Mesenchymal stem cell (in vitro differentiated cells and primary cell): ENCODE measurements around the gene TPST2.

ENCODE experiments used
- DNase-seq: peaks from one replicate; pipeline ENCODE4 v3.0.0-alpha.2; 2013
- H2AFZ ChIP-seq: one replicate; pipeline ENCODE4 v1.6.1; 2013; ENCODE audit warnings: low read depth, mild to moderate bottlenecking, control low read depth, inconsistent platforms, low read length, moderate library complexity
- H2AK5ac ChIP-seq: 2 replicates; pipeline ENCODE4 v1.6.1; 2013; ENCODE audit warnings: low read length, moderate library complexity, mild to moderate bottlenecking, inconsistent platforms; ENCODE audit not compliant: severe bottlenecking
- H2BK120ac ChIP-seq: one replicate; pipeline ENCODE4 v1.6.1; 2013; ENCODE audit warnings: low read depth, mild to moderate bottlenecking, inconsistent platforms, low read length, moderate library complexity
- H2BK12ac ChIP-seq, 2 experiments: one replicate each; pipeline ENCODE4 v1.6.1; 2013; ENCODE audit warnings: inconsistent platforms in 2 of 2, low read length in 2 of 2, mild to moderate bottlenecking in 2 of 2, moderate library complexity in 2 of 2, control low read depth in 1 of 2
- H2BK15ac ChIP-seq: one replicate; pipeline ENCODE4 v1.6.1; 2013; ENCODE audit warnings: mild to moderate bottlenecking, low read depth, inconsistent platforms; ENCODE audit not compliant: poor library complexity, severe bottlenecking
- H2BK5ac ChIP-seq: 2 replicates; pipeline ENCODE4 v1.6.1; 2013; ENCODE audit warnings: low read depth, mild to moderate bottlenecking, low read length, control low read depth, inconsistent platforms; ENCODE audit not compliant: poor library complexity, severe bottlenecking
- H3K14ac ChIP-seq, 2 experiments: one replicate each; pipeline ENCODE4 v1.6.1; 2013; ENCODE audit warnings: inconsistent platforms in 2 of 2, low read length in 2 of 2, control low read depth in 1 of 2, mild to moderate bottlenecking in 1 of 2, moderate library complexity in 1 of 2
- H3K18ac ChIP-seq, 2 experiments: one replicate each; pipeline ENCODE4 v1.6.1; 2013; ENCODE audit warnings: inconsistent platforms in 2 of 2, low read length in 2 of 2, control low read depth in 1 of 2, low read depth in 1 of 2, mild to moderate bottlenecking in 1 of 2
- H3K23ac ChIP-seq, 2 experiments: one replicate each; pipeline ENCODE4 v1.6.1; 2013; ENCODE audit warnings: inconsistent platforms in 2 of 2, low read length in 2 of 2, mild to moderate bottlenecking in 2 of 2, moderate library complexity in 2 of 2, control low read depth in 1 of 2
- H3K27ac ChIP-seq: 2 replicates; pipeline ENCODE4 v1.5.1; 2013; ENCODE audit warnings: mild to moderate bottlenecking, moderate library complexity, low read length, control low read depth, inconsistent platforms; ENCODE audit not compliant: poor library complexity, severe bottlenecking
- H3K27me3 ChIP-seq, 2 experiments: 2 replicates each; pipeline versions ENCODE4 v1.6.1 to v1.7.0; 2013; ENCODE audit warnings: low read length in 2 of 2, mild to moderate bottlenecking in 2 of 2, moderate library complexity in 2 of 2, control low read depth in 1 of 2, inconsistent platforms in 1 of 2; ENCODE audit not compliant: control insufficient read depth in 1 of 2, insufficient read depth in 1 of 2
- H3K36me3 ChIP-seq, 2 experiments: 2 replicates each; pipeline versions ENCODE4 v1.6.1 to v1.7.0; 2013; ENCODE audit warnings: low read length in 2 of 2, control low read depth in 1 of 2, inconsistent platforms in 1 of 2, low read depth in 1 of 2, mild to moderate bottlenecking in 1 of 2; ENCODE audit not compliant: insufficient read depth in 2 of 2, control insufficient read depth in 1 of 2
- H3K4ac ChIP-seq, 2 experiments: one replicate each; pipeline ENCODE4 v1.6.1; 2013; ENCODE audit warnings: inconsistent platforms in 2 of 2, low read length in 2 of 2, mild to moderate bottlenecking in 2 of 2, moderate library complexity in 2 of 2, control low read depth in 1 of 2, low read depth in 1 of 2
- H3K4me1 ChIP-seq: 2 replicates; pipeline ENCODE4 v1.6.1; 2013; ENCODE audit warnings: low read depth, low read length, control low read depth; ENCODE audit not compliant: control insufficient read depth, insufficient read depth
- H3K4me2 ChIP-seq: 2 replicates; pipeline ENCODE4 v1.6.1; 2013; ENCODE audit warnings: low read length, mild to moderate bottlenecking, inconsistent platforms; ENCODE audit not compliant: poor library complexity, severe bottlenecking
- H3K4me3 ChIP-seq, 2 experiments: 2 replicates each; pipeline versions ENCODE4 v1.5.1 to v1.7.0; 2013; ENCODE audit warnings: low read length in 2 of 2, mild to moderate bottlenecking in 2 of 2, control low read depth in 1 of 2, low read depth in 1 of 2; ENCODE audit not compliant: insufficient read depth in 1 of 2
- H3K79me1 ChIP-seq: replicated peaks from 2 replicates; pipeline ENCODE4 v1.6.1; 2013; ENCODE audit warnings: mild to moderate bottlenecking, control low read depth, low read length, inconsistent platforms; ENCODE audit not compliant: poor library complexity, severe bottlenecking
- H3K9ac ChIP-seq: 2 replicates; pipeline ENCODE4 v1.7.0; 2013; ENCODE audit warnings: mild to moderate bottlenecking, low read length, moderate library complexity
- H3K9me3 ChIP-seq: 2 replicates; pipeline ENCODE4 v1.7.0; 2013; ENCODE audit warnings: mild to moderate bottlenecking, low read length; ENCODE audit not compliant: control insufficient read depth
- H4K8ac ChIP-seq: one replicate; pipeline ENCODE4 v1.6.1; 2013; ENCODE audit warnings: inconsistent platforms, mild to moderate bottlenecking, low read length, moderate library complexity
- H4K91ac ChIP-seq: one replicate; pipeline ENCODE4 v1.6.1; 2013; ENCODE audit warnings: mild to moderate bottlenecking, low read length, inconsistent platforms
- WGBS: methylation state at CpG from one replicate; pipeline ENCODE4 v1.1.7; 2013; ENCODE audit warnings: mixed read lengths; 5-methylcytosine and 5-hydroxymethylcytosine counted together

TPST2 gene

GRCh38 chr22:26517429-26517828 lies 72.5 kb downstream of the TPST2 start:
- no peaks in the 10 kb centered on the region for H3K36me3 ChIP-seq
- no peak overlapping the region for H4K8ac ChIP-seq
- WGBS = 100% methylated on average over 3 of the region's 5 CpGs
- H2BK12ac ChIP-seq = no peak overlapping the region
- H3K23ac ChIP-seq = no peak overlapping the region
- no peak overlapping the region for H3K9ac ChIP-seq
- no peaks in the 10 kb centered on the region for H3K27me3 ChIP-seq
- H4K91ac ChIP-seq = no peak overlapping the region
- no peak overlapping the region for H2BK5ac ChIP-seq
- no peak overlapping the region for H2AK5ac ChIP-seq
- H3K4me1 ChIP-seq = peaks cover 2% of the 10 kb centered on the region
- no peak for DNase-seq
- H3K18ac ChIP-seq = no peak overlapping the region
- no peak overlapping the region for H3K27ac ChIP-seq
- H3K4ac ChIP-seq = no peak overlapping the region
- no peak overlapping the region for H3K4me2 ChIP-seq
- H3K79me1 ChIP-seq = peaks cover 16% of the 10 kb centered on the region
- H3K9me3 ChIP-seq = no peaks in the 10 kb centered on the region
- no peak overlapping the region for H2BK120ac ChIP-seq
- H2AFZ ChIP-seq = no peak overlapping the region
- no peak overlapping the region for H3K4me3 ChIP-seq
- no peak overlapping the region for H2BK15ac ChIP-seq
- no peak overlapping the region for H3K14ac ChIP-seq

- H3K4me2 ChIP-seq = no peak overlapping the region
- WGBS = 96% methylated on average over 1 of the region's 1 CpG
- H3K4ac ChIP-seq = no peak overlapping the region
- H2BK12ac ChIP-seq = no peak overlapping the region
- no peak overlapping the region for H4K8ac ChIP-seq
- H3K79me1 ChIP-seq = peaks cover 16% of the 10 kb centered on the region
- H3K4me3 ChIP-seq = no peak overlapping the region
- no peaks in the 10 kb centered on the region for H3K9me3 ChIP-seq
- no peak overlapping the region for H2BK5ac ChIP-seq
- H4K91ac ChIP-seq = no peak overlapping the region
- no peak overlapping the region for H3K27ac ChIP-seq
- H3K23ac ChIP-seq = no peak overlapping the region
- no peak for DNase-seq
- H3K4me1 ChIP-seq = peaks cover 3% of the 10 kb centered on the region
- no peaks in the 10 kb centered on the region for H3K36me3 ChIP-seq
- no peak overlapping the region for H2BK15ac ChIP-seq
- no peak overlapping the region for H2AFZ ChIP-seq
- H3K27me3 ChIP-seq = no peaks in the 10 kb centered on the region
- no peak overlapping the region for H2BK120ac ChIP-seq
- H2AK5ac ChIP-seq = no peak overlapping the region
- no peak overlapping the region for H3K14ac ChIP-seq
- no peak overlapping the region for H3K9ac ChIP-seq
- no peak overlapping the region for H3K18ac ChIP-seq
Observed at GRCh38 chr22:26516503-26516902, 73.4 kb downstream of the TPST2 start.

GRCh38 chr22:26515931-26516330 lies 74.0 kb downstream of the TPST2 start:
- no peak for DNase-seq
- Histone ChIP-seq H3K27ac (no peak overlapping the region), H3K14ac (no peak overlapping the region), H3K79me1 (peaks cover 17% of the 10 kb centered on the region), H2AK5ac (no peak overlapping the region), H3K9me3 (no peaks in the 10 kb centered on the region), H3K36me3 (no peaks in the 10 kb centered on the region), H3K4me1 (peaks cover 3% of the 10 kb centered on the region), H3K23ac (no peak overlapping the region), H3K4ac (no peak overlapping the region), H2BK5ac (no peak overlapping the region), H3K18ac (no peak overlapping the region), H4K8ac (no peak overlapping the region), H3K9ac (no peak overlapping the region), H2BK12ac (no peak overlapping the region), H3K27me3 (no peaks in the 10 kb centered on the region), H2AFZ (no peak overlapping the region), H4K91ac (no peak overlapping the region), H3K4me3 (no peak overlapping the region), H2BK15ac (no peak overlapping the region), H3K4me2 (no peak overlapping the region), H2BK120ac (no peak overlapping the region)
- WGBS = 100% methylated on average over 2 of the region's 3 CpGs

DNA sequence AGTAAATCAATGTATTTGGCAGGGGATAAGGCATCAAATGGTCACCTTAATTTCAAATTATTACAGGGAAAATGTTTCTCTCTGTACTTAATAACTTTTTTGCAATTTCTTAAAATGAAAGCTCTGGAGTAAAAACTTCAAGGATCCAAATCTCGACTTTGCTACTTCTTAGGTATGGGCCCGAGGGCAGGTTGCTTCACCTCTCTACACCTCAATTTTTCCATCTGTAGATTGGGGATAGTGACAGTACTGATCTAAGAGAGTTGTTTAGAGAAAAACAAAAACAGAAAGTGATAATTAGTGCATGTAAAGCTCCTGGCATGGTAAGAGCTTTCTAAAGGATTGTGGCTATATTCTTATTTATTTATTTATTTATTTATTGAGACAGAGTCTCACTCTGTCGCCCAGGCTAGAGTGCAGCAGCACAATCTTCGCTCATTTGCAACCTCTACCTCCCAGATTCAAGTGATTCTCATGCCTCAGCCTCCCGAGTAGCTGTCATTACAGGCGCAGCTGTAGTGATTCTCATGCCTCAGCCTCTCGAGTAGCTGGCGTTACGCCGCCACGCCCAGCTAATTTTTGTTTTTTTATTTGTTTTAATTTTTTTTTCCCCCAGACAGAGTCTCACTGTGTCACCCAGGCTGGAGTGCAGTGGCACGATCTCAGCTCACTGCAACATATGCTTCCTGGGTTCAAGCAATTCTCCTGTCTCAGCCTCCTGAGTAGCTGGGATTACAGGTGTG lies 75.3 kb downstream of the TPST2 start:
- no peak overlapping the region for H3K27ac ChIP-seq
- peaks cover 3% of the 10 kb centered on the region for H3K4me1 ChIP-seq
- H3K23ac ChIP-seq = no peak overlapping the region
- no peak overlapping the region for H4K91ac ChIP-seq
- no peak overlapping the region for H2BK15ac ChIP-seq
- no peak for DNase-seq
- 95% methylated on average over 11 of the region's 12 CpGs for WGBS
- no peak overlapping the region for H2AK5ac ChIP-seq
- H3K4me3 ChIP-seq = no peak overlapping the region
- H2BK5ac ChIP-seq = no peak overlapping the region
- no peaks in the 10 kb centered on the region for H3K9me3 ChIP-seq
- H2BK120ac ChIP-seq = no peak overlapping the region
- no peak overlapping the region for H2AFZ ChIP-seq
- no peak overlapping the region for H3K4me2 ChIP-seq
- no peak overlapping the region for H2BK12ac ChIP-seq
- peaks cover 6 to 12% of the 10 kb centered on the region in 2 experiments for H3K36me3 ChIP-seq
- no peaks in the 10 kb centered on the region for H3K27me3 ChIP-seq
- no peak overlapping the region for H3K4ac ChIP-seq
- no peak overlapping the region for H4K8ac ChIP-seq
- peaks cover 22% of the 10 kb centered on the region for H3K79me1 ChIP-seq
- no peak overlapping the region for H3K9ac ChIP-seq
- H3K18ac ChIP-seq = no peak overlapping the region
- no peak overlapping the region for H3K14ac ChIP-seq
